Measurements from ENCODE around the gene C9.
"Not testable (repeated sequence)": the region's sequence is repeated elsewhere in the genome, so short reads cannot be mapped to it uniquely, and the experiment has no call there.

The C9 gene

DNA sequence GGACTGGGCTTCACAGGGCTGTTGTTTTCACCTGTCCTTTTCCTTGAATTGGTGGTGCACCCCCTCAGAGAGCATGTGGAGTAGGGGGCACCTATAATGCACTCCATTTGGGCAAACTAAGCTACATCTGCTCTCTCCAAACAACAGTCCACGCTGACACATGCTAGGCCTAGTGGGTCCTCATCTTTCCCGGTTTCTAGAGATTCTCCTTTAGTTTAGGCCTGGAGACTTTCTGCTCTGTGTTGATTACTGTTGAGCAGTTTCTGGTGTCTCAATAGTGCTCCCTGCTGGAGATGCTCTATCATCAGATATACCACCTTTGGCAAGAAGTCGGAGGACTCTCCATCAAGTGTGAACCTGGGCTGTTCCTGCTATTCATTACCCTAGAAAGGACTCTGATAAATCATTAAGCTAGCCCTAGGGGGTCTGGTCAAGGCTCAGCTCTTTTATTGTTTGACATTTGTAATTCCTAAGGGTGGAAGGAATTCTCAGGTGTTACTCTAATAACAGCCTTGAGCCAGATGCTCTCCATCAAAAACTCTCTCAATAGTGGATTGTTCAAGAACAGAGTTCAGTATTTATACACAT is 81.0 kb downstream of the C9 start:
- no peak overlapping the region for H2AK5ac ChIP-seq (ENCODE audit: low read length)
- H2BK12ac ChIP-seq (ENCODE audit: low read length) = no peak overlapping the region
- H3K4ac ChIP-seq (ENCODE audit: low read depth, low read length) = no peak overlapping the region
- no peak overlapping the region for H3K4me2 ChIP-seq (ENCODE audit: low read length)
- H4K8ac ChIP-seq (ENCODE audit: low read depth, low read length) = no peak overlapping the region
- no peaks in the 10 kb centered on the region for H3K79me1 ChIP-seq (ENCODE audit: low read length)
- no peak overlapping the region for H3K23ac ChIP-seq (ENCODE audit: low read length)
- H3K14ac ChIP-seq (ENCODE audit: low read length) = no peak overlapping the region
- H3K9me3 ChIP-seq (ENCODE audit: insufficient read depth, low read depth, low read length) = peaks cover 2% of the 10 kb centered on the region
- H3K79me2 ChIP-seq (ENCODE audit: control insufficient read depth, insufficient read depth, low read length, poor library complexity) = no peaks in the 10 kb centered on the region
- no peak overlapping the region for H2BK120ac ChIP-seq (ENCODE audit: insufficient read depth, low read length, poor library complexity)
- no peak overlapping the region for H4K91ac ChIP-seq (ENCODE audit: low read depth, low read length)
- H3K9ac ChIP-seq (ENCODE audit: low read length) = no peak overlapping the region
- no peak overlapping the region for H3K18ac ChIP-seq (ENCODE audit: low read length)
- H3K4me1 ChIP-seq (ENCODE audit: control insufficient read depth in 1 of 2, insufficient read depth in 2 of 2, low read length in 2 of 2) = no peaks in the 10 kb centered on the region
- H3K36me3 ChIP-seq (ENCODE audit: control insufficient read depth in 1 of 2, insufficient read depth in 2 of 2, low read length in 2 of 2) = no peaks in the 10 kb centered on the region
- no peak overlapping the region for H2BK5ac ChIP-seq (ENCODE audit: low read depth, low read length, poor library complexity)
- WGBS (ENCODE audit: extremely low coverage, insufficient coverage, insufficient read length) = no CpG with 5 or more reads among the region's 3 CpGs
- H2AFZ ChIP-seq (ENCODE audit: insufficient read depth, low read length, poor library complexity) = no peak overlapping the region
- peak; percentile 60 to 86 for DNase-seq
- H4K12ac ChIP-seq (ENCODE audit: low read depth, low read length) = no peak overlapping the region
- no peak overlapping the region for H3K27ac ChIP-seq (ENCODE audit: low read depth, low read length)
- H3K27me3 ChIP-seq (ENCODE audit: insufficient read depth, low read length) = no peaks in the 10 kb centered on the region
- no peak overlapping the region for H3K4me3 ChIP-seq (ENCODE audit: low read depth, low read length)

DNA sequence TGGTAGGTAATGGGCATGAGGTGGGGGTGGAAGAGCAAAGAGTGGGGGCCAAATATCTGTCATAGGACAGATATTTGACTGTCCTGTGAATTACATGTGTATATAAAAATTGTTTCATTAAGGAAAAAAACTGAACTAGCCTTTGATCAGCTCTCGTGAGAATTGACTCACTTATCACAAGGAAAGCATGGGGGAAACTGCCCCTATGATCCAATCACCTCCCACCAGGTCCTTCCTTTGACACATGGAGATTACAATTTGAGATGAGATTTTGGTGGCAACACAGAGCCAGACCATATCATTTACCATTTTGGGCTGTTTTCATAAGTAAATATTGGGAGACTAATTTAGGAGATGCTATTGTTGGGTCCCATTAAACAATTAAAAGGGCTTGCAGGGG is 81.7 kb downstream of the C9 start:
- Histone ChIP-seq H3K9me3 (ENCODE audit: insufficient read depth, low read depth, low read length) (peaks cover 2% of the 10 kb centered on the region), H2AK5ac (ENCODE audit: low read length) (no peak overlapping the region), H4K12ac (ENCODE audit: low read depth, low read length) (no peak overlapping the region), H4K8ac (ENCODE audit: low read depth, low read length) (no peak overlapping the region), H2BK120ac (ENCODE audit: insufficient read depth, low read length, poor library complexity) (no peak overlapping the region), H3K79me1 (ENCODE audit: low read length) (no peaks in the 10 kb centered on the region), H4K91ac (ENCODE audit: low read depth, low read length) (no peak overlapping the region), H3K18ac (ENCODE audit: low read length) (no peak overlapping the region), H3K27me3 (ENCODE audit: insufficient read depth, low read length) (no peaks in the 10 kb centered on the region), H3K4me2 (ENCODE audit: low read length) (no peak overlapping the region), H3K23ac (ENCODE audit: low read length) (no peak overlapping the region), H3K4me3 (ENCODE audit: low read depth, low read length) (no peak overlapping the region), H2BK5ac (ENCODE audit: low read depth, low read length, poor library complexity) (no peak overlapping the region), H3K4ac (ENCODE audit: low read depth, low read length) (no peak overlapping the region), H3K79me2 (ENCODE audit: control insufficient read depth, insufficient read depth, low read length, poor library complexity) (no peaks in the 10 kb centered on the region), H3K4me1 (ENCODE audit: control insufficient read depth in 1 of 2, insufficient read depth in 2 of 2, low read length in 2 of 2) (no peaks in the 10 kb centered on the region), H3K27ac (ENCODE audit: low read depth, low read length) (no peak overlapping the region), H2AFZ (ENCODE audit: insufficient read depth, low read length, poor library complexity) (no peak overlapping the region), H3K9ac (ENCODE audit: low read length) (no peak overlapping the region), H2BK12ac (ENCODE audit: low read length) (no peak overlapping the region), H3K14ac (ENCODE audit: low read length) (no peak overlapping the region), H3K36me3 (ENCODE audit: control insufficient read depth in 1 of 2, insufficient read depth in 2 of 2, low read length in 2 of 2) (no peaks in the 10 kb centered on the region)
- no peak for DNase-seq
- no CpG with 5 or more reads among the region's 1 CpG for whole genome bisulfite sequencing (ENCODE audit: extremely low coverage, insufficient coverage, insufficient read length)

DNA sequence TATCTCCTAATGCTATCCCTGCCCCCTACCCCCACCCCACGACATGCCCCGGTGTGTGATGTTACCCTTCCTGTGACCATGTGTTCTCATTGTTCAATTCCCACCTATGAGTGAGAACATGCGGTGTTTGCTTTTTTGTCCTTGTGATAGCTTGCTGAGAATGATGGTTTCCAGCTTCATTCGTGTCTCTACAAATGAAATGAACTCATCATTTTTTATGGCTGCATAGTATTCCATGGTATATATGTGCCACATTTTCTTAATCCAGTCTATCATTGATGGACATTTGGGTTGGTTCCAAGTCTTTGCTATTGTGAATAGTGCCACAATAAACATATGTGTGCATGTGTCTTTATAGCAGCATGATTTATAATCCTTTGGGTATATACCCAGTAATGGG is 88.4 kb downstream of the C9 start:
- not testable (repeated sequence) for DNase-seq; H4K12ac ChIP-seq (ENCODE audit: low read depth, low read length); H2AK5ac ChIP-seq (ENCODE audit: low read length); H3K79me2 ChIP-seq (ENCODE audit: control insufficient read depth, insufficient read depth, low read length, poor library complexity); H3K27me3 ChIP-seq (ENCODE audit: insufficient read depth, low read length); H2BK5ac ChIP-seq (ENCODE audit: low read depth, low read length, poor library complexity); H4K91ac ChIP-seq (ENCODE audit: low read depth, low read length); H3K14ac ChIP-seq (ENCODE audit: low read length); H3K36me3 ChIP-seq (ENCODE audit: control insufficient read depth in 1 of 2, insufficient read depth in 2 of 2, low read length in 2 of 2); H2AFZ ChIP-seq (ENCODE audit: insufficient read depth, low read length, poor library complexity); H3K79me1 ChIP-seq (ENCODE audit: low read length); H3K4ac ChIP-seq (ENCODE audit: low read depth, low read length); H3K4me2 ChIP-seq (ENCODE audit: low read length); H3K18ac ChIP-seq (ENCODE audit: low read length); H3K23ac ChIP-seq (ENCODE audit: low read length); H3K4me1 ChIP-seq (ENCODE audit: control insufficient read depth in 1 of 2, insufficient read depth in 2 of 2, low read length in 2 of 2); H2BK12ac ChIP-seq (ENCODE audit: low read length); H3K9me3 ChIP-seq (ENCODE audit: insufficient read depth, low read depth, low read length); H3K9ac ChIP-seq (ENCODE audit: low read length); H2BK120ac ChIP-seq (ENCODE audit: insufficient read depth, low read length, poor library complexity); H3K27ac ChIP-seq (ENCODE audit: low read depth, low read length); H4K8ac ChIP-seq (ENCODE audit: low read depth, low read length); H3K4me3 ChIP-seq (ENCODE audit: low read depth, low read length)
- WGBS (ENCODE audit: extremely low coverage, insufficient coverage, insufficient read length) = no CpG with 5 or more reads among the region's 4 CpGs

GRCh38 chr5:39274398-39275085 is 89.8 kb downstream of the C9 start:
- Histone ChIP-seq H3K9ac (ENCODE audit: low read length) (no peak overlapping the region), H4K12ac (ENCODE audit: low read depth, low read length) (no peak overlapping the region), H3K4me1 (ENCODE audit: control insufficient read depth in 1 of 2, insufficient read depth in 2 of 2, low read length in 2 of 2) (peaks cover 3 to 7% of the 10 kb centered on the region in 2 experiments), H4K8ac (ENCODE audit: low read depth, low read length) (peak overlapping the region; percentile 47), H3K4me3 (ENCODE audit: low read depth, low read length) (no peak overlapping the region), H4K91ac (ENCODE audit: low read depth, low read length) (no peak overlapping the region), H2BK120ac (ENCODE audit: insufficient read depth, low read length, poor library complexity) (no peak overlapping the region), H3K4me2 (ENCODE audit: low read length) (no peak overlapping the region), H2AK5ac (ENCODE audit: low read length) (no peak overlapping the region), H2AFZ (ENCODE audit: insufficient read depth, low read length, poor library complexity) (no peak overlapping the region), H3K23ac (ENCODE audit: low read length) (no peak overlapping the region), H2BK5ac (ENCODE audit: low read depth, low read length, poor library complexity) (no peak overlapping the region), H3K27ac (ENCODE audit: low read depth, low read length) (no peak overlapping the region), H3K36me3 (ENCODE audit: control insufficient read depth in 1 of 2, insufficient read depth in 2 of 2, low read length in 2 of 2) (no peaks in the 10 kb centered on the region), H3K27me3 (ENCODE audit: insufficient read depth, low read length) (no peaks in the 10 kb centered on the region), H3K9me3 (ENCODE audit: insufficient read depth, low read depth, low read length) (no peaks in the 10 kb centered on the region), H3K79me2 (ENCODE audit: control insufficient read depth, insufficient read depth, low read length, poor library complexity) (no peaks in the 10 kb centered on the region), H3K14ac (ENCODE audit: low read length) (no peak overlapping the region), H3K4ac (ENCODE audit: low read depth, low read length) (no peak overlapping the region), H2BK12ac (ENCODE audit: low read length) (peak overlapping the region; percentile 76), H3K79me1 (ENCODE audit: low read length) (peaks cover 1% of the 10 kb centered on the region), H3K18ac (ENCODE audit: low read length) (no peak overlapping the region)
- no peak for DNase-seq
- WGBS (ENCODE audit: extremely low coverage, insufficient coverage, insufficient read length) = no CpG with 5 or more reads among the region's 2 CpGs
